Measurements from ENCODE around the gene GPSM3. TPM values are rescaled to one million over a fixed set of nuclear protein-coding genes. Genes with fewer than 3 reads are reported as not detected.

The GPSM3 gene
- polyA plus RNA-seq, 1 experiment, result 4.7 TPM

GRCh38 chr6:32224696-32225095 lies 32.3 kb upstream of the GPSM3 start:
- no peak overlapping the region for H3K4me3 ChIP-seq (ENCODE audit: low read depth, low read length)
- no peaks in the 10 kb centered on the region for H3K9me3 ChIP-seq (ENCODE audit: control insufficient read depth, insufficient read depth, low read length)
- H3K27ac ChIP-seq (ENCODE audit: low read depth, low read length), result no peak overlapping the region
- ChIA-PET CTCF (interaction anchor here (1.0 kb wide), 1 partner anchor 106 kb away, joined by 3 read pairs; no protein-coding TSS in a partner anchor), POLR2A (no interaction called here)
- no peak for TF ChIP-seq CTCF (IDR thresholded peaks at IDR 0.05; ENCODE audit: low read depth, low read length)
- peaks cover 30% of the 10 kb centered on the region for H3K27me3 ChIP-seq (ENCODE audit: control insufficient read depth, insufficient read depth, low read length)
- no peak for DNase-seq (ENCODE audit: low read depth, low spot score)

GRCh38 chr6:32223258-32224235 lies 31.1 kb upstream of the GPSM3 start, which contains the start of gene NOTCH4:
TSS of gene NOTCH4 (minus strand) at chr6:32224067. CDS start at chr6:32223928, 139 bp downstream.
- Histone ChIP-seq H3K4me3 (ENCODE audit: low read depth, low read length) (no peak within 1 kb of the TSS), H3K27ac (ENCODE audit: low read depth, low read length) (no peak within 1 kb of the TSS), H3K9me3 (ENCODE audit: control insufficient read depth, insufficient read depth, low read length) (no peaks in the 10 kb centered on the region), H3K27me3 (ENCODE audit: control insufficient read depth, insufficient read depth, low read length) (peaks cover 39% of the 10 kb centered on the region)
- ChIA-PET CTCF (no interaction called here), POLR2A (no interaction called here)
- DNase-seq (ENCODE audit: low read depth, low spot score), result no peak
- TF ChIP-seq CTCF (IDR thresholded peaks at IDR 0.05; ENCODE audit: low read depth, low read length), result no peak

- H3K9me3 ChIP-seq (ENCODE audit: control insufficient read depth, insufficient read depth, low read length), result no peaks in the 10 kb centered on the region
- no peak overlapping the region for H3K4me3 ChIP-seq (ENCODE audit: low read depth, low read length)
- peaks cover 44% of the 10 kb centered on the region for H3K27me3 ChIP-seq (ENCODE audit: control insufficient read depth, insufficient read depth, low read length)
- H3K27ac ChIP-seq (ENCODE audit: low read depth, low read length), result no peak overlapping the region
- no peak for DNase-seq (ENCODE audit: low read depth, low spot score)
- ChIA-PET POLR2A (no interaction called here), CTCF (no interaction called here)
- no peak for TF ChIP-seq CTCF (IDR thresholded peaks at IDR 0.05; ENCODE audit: low read depth, low read length)
Observed at GRCh38 chr6:32222333-32223230, 30.1 kb upstream of the GPSM3 start.

- DNase-seq (ENCODE audit: low read depth, low spot score), result no peak
- Histone ChIP-seq H3K27me3 (ENCODE audit: control insufficient read depth, insufficient read depth, low read length) (peaks cover 37% of the 10 kb centered on the region), H3K9me3 (ENCODE audit: control insufficient read depth, insufficient read depth, low read length) (no peaks in the 10 kb centered on the region), H3K4me3 (ENCODE audit: low read depth, low read length) (no peak overlapping the region), H3K27ac (ENCODE audit: low read depth, low read length) (no peak overlapping the region)
- ChIA-PET CTCF (no interaction called here), POLR2A (no interaction called here)
- TF ChIP-seq CTCF (IDR thresholded peaks at IDR 0.05; ENCODE audit: low read depth, low read length), result no peak
Observed at GRCh38 chr6:32220021-32220420, 27.6 kb upstream of the GPSM3 start.

Measured in AG04450 (cell line).